ENCODE measurements around the gene AKAP6. TPM values are rescaled to one million over a fixed set of nuclear protein-coding genes. Genes with fewer than 3 reads are reported as not detected.

The AKAP6 gene
- total and polyA plus RNA-seq, 2 of the 8 experiments (the other 6 are each of a cell fraction or from before 2014, with no cell fraction given): 0.09 to 0.89 TPM

- no peak for TF ChIP-seq EZH2 (IDR thresholded peaks at IDR 0.05; ENCODE audit: low read depth, low read length, severe bottlenecking)
- TF ChIP-seq BCL11A (IDR thresholded peaks at IDR 0.05; ENCODE audit: low read depth in 2 of 2, low read length in 2 of 2): no peak
- TF ChIP-seq TBP (IDR thresholded peaks at IDR 0.05; ENCODE audit: low read depth, low read length): no peak
- TF ChIP-seq EP300 (IDR thresholded peaks at IDR 0.05; ENCODE audit: borderline replicate concordance in 1 of 2, low read depth in 2 of 2, low read length in 2 of 2): no peak
- TF ChIP-seq YY1 (IDR thresholded peaks at IDR 0.05; ENCODE audit: low read depth, low read length): no peak
These were observed 54.4 kb downstream of the AKAP6 start (continued) for GRCh38 chr14:32383364-32384009.
